Measurements from ENCODE around the gene MYO1E. TPM values are rescaled to one million over a fixed set of nuclear protein-coding genes. Genes with fewer than 3 reads are reported as not detected.

MYO1E gene
- total RNA-seq, 4 donors from 2014 or later, result 49.7 to 76.1 (median 65.6) TPM

- no peaks in the 10 kb centered on the region for H3K27me3 ChIP-seq
- H3K4me1 ChIP-seq, result no peaks in the 10 kb centered on the region
- TF ChIP-seq, protein P1, sequence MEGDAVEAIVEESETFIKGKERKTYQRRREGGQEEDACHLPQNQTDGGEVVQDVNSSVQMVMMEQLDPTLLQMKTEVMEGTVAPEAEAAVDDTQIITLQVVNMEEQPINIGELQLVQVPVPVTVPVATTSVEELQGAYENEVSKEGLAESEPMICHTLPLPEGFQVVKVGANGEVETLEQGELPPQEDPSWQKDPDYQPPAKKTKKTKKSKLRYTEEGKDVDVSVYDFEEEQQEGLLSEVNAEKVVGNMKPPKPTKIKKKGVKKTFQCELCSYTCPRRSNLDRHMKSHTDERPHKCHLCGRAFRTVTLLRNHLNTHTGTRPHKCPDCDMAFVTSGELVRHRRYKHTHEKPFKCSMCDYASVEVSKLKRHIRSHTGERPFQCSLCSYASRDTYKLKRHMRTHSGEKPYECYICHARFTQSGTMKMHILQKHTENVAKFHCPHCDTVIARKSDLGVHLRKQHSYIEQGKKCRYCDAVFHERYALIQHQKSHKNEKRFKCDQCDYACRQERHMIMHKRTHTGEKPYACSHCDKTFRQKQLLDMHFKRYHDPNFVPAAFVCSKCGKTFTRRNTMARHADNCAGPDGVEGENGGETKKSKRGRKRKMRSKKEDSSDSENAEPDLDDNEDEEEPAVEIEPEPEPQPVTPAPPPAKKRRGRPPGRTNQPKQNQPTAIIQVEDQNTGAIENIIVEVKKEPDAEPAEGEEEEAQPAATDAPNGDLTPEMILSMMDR (IDR thresholded peaks at IDR 0.05), result no peak
- TF ChIP-seq EP300 (IDR thresholded peaks at IDR 0.05), result no peak
- TF ChIP-seq POLR2AphosphoS5 (IDR thresholded peaks at IDR 0.05), result no peak
- no peak for TF ChIP-seq POLR2A (IDR thresholded peaks at IDR 0.05)
- no peaks in the 10 kb centered on the region for H3K9me3 ChIP-seq
- 77 to 100% methylated on average over 2 of the region's 2 CpGs for WGBS, 2 donors (ENCODE audit: low coverage in 1 of 2)
- peaks cover 8 to 86% of the 10 kb centered on the region in 2 donors for H3K36me3 ChIP-seq
- no peak for ATAC-seq
- H3K4me3 ChIP-seq, result no peak overlapping the region
- H3K27ac ChIP-seq, result no peak overlapping the region
These were observed 284.9 kb downstream of the MYO1E start for GRCh38 chr15:59087731-59088130.

Small RNA genes within 50 kb of the gene (small RNA-seq; reads per million reads assigned to genes)
- gene MIR2116 (0.37 to 4.9 (median 1.0) reads per million in 4 donors), gene RF00019 (0 reads per million in 4 donors), gene RNU4-80P (0 reads per million in 4 donors), gene RNU6-212P (0 reads per million in 4 donors)

Other genes with a start within 250 kb of the MYO1E start
- gene LDHAL6B, start 166.0 kb downstream of the MYO1E start, total RNA-seq, result under 1 TPM in 1 of 4 donors, not detected in 3; 0.54 TPM
- gene FAM81A, start 65.3 kb upstream of the MYO1E start, total RNA-seq, result 1 to 10 TPM in 2 of 4 donors, under 1 TPM in 2; 0.15 to 1.3 (median 0.68) TPM
- 1 to 10 TPM in 1 of 4 donors, not detected in 3; 2.3 TPM for gene GCNT3, start 238.9 kb upstream of the MYO1E start, total RNA-seq

All from gastroesophageal sphincter (tissue), 4 donors.